NCI-H526 treated with DMSO at 0.1 percent for 48 hours (cell line): ENCODE data around the gene DZIP1.
"Not testable (repeated sequence)": the region's sequence is repeated elsewhere in the genome, so short reads cannot be mapped to it uniquely, and the experiment has no call there.

Source experiments
- DNase-seq: peaks from one replicate; lab custom pipeline; 2025; lab: John Stamatoyannopoulos, UW

The DZIP1 gene

GRCh38 chr13:95644601-95645052, at the start of gene DZIP1:
Gene DZIP1 (minus strand): TSS chr13:95644706. CDS start chr13:95642029, 2,677 bp downstream.
- DNase-seq, result peak; percentile 90

- DNase-seq, result not testable (repeated sequence)
Measured at GRCh38 chr13:95690986-95691385, 46.5 kb upstream of the DZIP1 start.

- DNase-seq, result no peak
Measured at GRCh38 chr13:95689582-95689926, 45.0 kb upstream of the DZIP1 start.

GRCh38 chr13:95684960-95685359, 40.5 kb upstream of the DZIP1 start:
- DNase-seq, result not testable (repeated sequence)

GRCh38 chr13:95684418-95684817, 39.9 kb upstream of the DZIP1 start:
- DNase-seq, result no peak

GRCh38 chr13:95679722-95680121, 35.2 kb upstream of the DZIP1 start:
- DNase-seq, result no peak

- DNase-seq, result no peak
Measured at GRCh38 chr13:95678967-95679366, 34.5 kb upstream of the DZIP1 start.

GRCh38 chr13:95677564-95678266, 33.2 kb upstream of the DZIP1 start:
- peak; percentile 56 for DNase-seq

GRCh38 chr13:95676762-95677563, 32.5 kb upstream of the DZIP1 start, which contains the start of gene DNAJC3:
Gene DNAJC3 (plus strand): TSS chr13:95677139. CDS start chr13:95677256, 117 bp downstream.
- peak; percentile 98 for DNase-seq

- peak; percentile 89 for DNase-seq
Measured at GRCh38 chr13:95676105-95676761, 31.7 kb upstream of the DZIP1 start.

GRCh38 chr13:95671597-95671996, 27.1 kb upstream of the DZIP1 start:
- no peak for DNase-seq

- DNase-seq, result not testable (repeated sequence)
Measured at GRCh38 chr13:95667235-95667634, 22.7 kb upstream of the DZIP1 start.

GRCh38 chr13:95660981-95661581, 16.6 kb upstream of the DZIP1 start:
- DNase-seq, result peak; percentile 49

- DNase-seq, result no peak
Measured at GRCh38 chr13:95659500-95659899, 15.0 kb upstream of the DZIP1 start.

- DNase-seq, result no peak
Measured at GRCh38 chr13:95656386-95657015, 12.0 kb upstream of the DZIP1 start.

GRCh38 chr13:95652821-95653220, 8.3 kb upstream of the DZIP1 start:
- DNase-seq, result no peak

GRCh38 chr13:95652244-95652764, 7.8 kb upstream of the DZIP1 start:
- DNase-seq, result no peak

GRCh38 chr13:95650696-95651095, 6.2 kb upstream of the DZIP1 start:
- no peak for DNase-seq

GRCh38 chr13:95647321-95647720, 2.8 kb upstream of the DZIP1 start:
- DNase-seq, result no peak

GRCh38 chr13:95643936-95644598, 439 bp downstream of the DZIP1 start:
- DNase-seq, result peak; percentile 68

- DNase-seq, result peak; percentile 80
Measured at GRCh38 chr13:95643571-95643935, 953 bp downstream of the DZIP1 start.
